Measurements from ENCODE around the gene UPP2. TPM values are rescaled to one million over a fixed set of nuclear protein-coding genes. Genes with fewer than 3 reads are reported as not detected.
A peak's percentile ranks its signal among the peaks of the same experiment; 100 is the strongest.

The UPP2 gene
- total and polyA plus RNA-seq, 2 of the 13 experiments (the other 11 are each of a cell fraction or from before 2014, with no cell fraction given), result 0.07 to 0.28 TPM

DNA sequence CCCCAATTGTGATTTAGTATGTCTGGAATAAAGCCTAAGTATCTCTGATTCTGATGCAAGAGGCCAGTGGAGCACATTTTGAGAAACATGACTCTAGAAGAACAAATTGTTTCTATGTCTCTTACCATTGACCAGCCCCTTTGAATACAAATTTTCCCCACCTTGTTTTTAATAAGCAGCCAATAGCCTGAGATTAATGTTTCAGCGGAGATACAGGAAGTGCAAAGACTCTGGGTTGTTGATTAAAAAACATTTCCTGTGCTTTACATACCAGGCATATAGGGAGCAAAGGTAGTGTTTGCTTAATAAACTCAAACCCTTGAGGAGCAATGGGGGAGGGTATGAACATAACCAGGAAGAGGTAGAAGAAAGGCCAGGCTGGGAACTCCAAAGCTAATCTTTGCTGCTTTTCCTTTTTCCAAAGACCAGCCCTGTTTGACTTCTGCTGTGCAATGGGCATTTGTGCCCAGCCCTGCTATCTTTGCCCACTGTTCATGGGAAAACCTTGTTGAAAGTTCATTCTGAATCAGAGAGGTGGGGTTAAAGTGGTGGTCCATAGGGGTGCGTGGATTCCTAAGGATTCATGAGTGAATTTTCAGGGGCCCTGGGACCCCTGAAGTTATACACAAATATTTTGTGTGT, 29.3 kb downstream of the UPP2 start (continued):
- TF ChIP-seq ZNF7 (CRISPR knock-in tag; IDR thresholded peaks at IDR 0.05), result no peak
- TF ChIP-seq, protein P1, sequence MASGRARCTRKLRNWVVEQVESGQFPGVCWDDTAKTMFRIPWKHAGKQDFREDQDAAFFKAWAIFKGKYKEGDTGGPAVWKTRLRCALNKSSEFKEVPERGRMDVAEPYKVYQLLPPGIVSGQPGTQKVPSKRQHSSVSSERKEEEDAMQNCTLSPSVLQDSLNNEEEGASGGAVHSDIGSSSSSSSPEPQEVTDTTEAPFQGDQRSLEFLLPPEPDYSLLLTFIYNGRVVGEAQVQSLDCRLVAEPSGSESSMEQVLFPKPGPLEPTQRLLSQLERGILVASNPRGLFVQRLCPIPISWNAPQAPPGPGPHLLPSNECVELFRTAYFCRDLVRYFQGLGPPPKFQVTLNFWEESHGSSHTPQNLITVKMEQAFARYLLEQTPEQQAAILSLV (CRISPR knock-in tag; IDR thresholded peaks at IDR 0.05; ENCODE audit: borderline replicate concordance), result no peak
- TF ChIP-seq CENPT (CRISPR knock-in tag; IDR thresholded peaks at IDR 0.05; ENCODE audit: low read depth), result no peak
- TF ChIP-seq, protein P2, sequence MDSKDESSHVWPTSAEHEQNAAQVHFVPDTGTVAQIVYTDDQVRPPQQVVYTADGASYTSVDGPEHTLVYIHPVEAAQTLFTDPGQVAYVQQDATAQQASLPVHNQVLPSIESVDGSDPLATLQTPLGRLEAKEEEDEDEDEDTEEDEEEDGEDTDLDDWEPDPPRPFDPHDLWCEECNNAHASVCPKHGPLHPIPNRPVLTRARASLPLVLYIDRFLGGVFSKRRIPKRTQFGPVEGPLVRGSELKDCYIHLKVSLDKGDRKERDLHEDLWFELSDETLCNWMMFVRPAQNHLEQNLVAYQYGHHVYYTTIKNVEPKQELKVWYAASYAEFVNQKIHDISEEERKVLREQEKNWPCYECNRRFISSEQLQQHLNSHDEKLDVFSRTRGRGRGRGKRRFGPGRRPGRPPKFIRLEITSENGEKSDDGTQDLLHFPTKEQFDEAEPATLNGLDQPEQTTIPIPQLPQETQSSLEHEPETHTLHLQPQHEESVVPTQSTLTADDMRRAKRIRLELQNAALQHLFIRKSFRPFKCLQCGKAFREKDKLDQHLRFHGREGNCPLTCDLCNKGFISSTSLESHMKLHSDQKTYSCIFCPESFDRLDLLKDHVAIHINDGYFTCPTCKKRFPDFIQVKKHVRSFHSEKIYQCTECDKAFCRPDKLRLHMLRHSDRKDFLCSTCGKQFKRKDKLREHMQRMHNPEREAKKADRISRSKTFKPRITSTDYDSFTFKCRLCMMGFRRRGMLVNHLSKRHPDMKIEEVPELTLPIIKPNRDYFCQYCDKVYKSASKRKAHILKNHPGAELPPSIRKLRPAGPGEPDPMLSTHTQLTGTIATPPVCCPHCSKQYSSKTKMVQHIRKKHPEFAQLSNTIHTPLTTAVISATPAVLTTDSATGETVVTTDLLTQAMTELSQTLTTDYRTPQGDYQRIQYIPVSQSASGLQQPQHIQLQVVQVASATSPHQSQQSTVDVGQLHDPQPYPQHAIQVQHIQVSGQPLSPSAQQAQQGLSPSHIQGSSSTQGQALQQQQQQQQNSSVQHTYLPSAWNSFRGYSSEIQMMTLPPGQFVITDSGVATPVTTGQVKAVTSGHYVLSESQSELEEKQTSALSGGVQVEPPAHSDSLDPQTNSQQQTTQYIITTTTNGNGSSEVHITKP (CRISPR knock-in tag; IDR thresholded peaks at IDR 0.05; ENCODE audit: low read depth), result 0 out of 2 replicates have a peak, but pooled peaks have one; percentile 42
- no peak for TF ChIP-seq FOXM1 (CRISPR knock-in tag; IDR thresholded peaks at IDR 0.05)
- TF ChIP-seq, protein P3, sequence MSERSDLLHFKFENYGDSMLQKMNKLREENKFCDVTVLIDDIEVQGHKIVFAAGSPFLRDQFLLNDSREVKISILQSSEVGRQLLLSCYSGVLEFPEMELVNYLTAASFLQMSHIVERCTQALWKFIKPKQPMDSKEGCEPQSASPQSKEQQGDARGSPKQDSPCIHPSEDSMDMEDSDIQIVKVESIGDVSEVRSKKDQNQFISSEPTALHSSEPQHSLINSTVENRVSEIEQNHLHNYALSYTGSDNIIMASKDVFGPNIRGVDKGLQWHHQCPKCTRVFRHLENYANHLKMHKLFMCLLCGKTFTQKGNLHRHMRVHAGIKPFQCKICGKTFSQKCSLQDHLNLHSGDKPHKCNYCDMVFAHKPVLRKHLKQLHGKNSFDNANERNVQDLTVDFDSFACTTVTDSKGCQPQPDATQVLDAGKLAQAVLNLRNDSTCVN (CRISPR knock-in tag; IDR thresholded peaks at IDR 0.05; ENCODE audit: borderline replicate concordance), result 0 out of 2 replicates have a peak, but pooled peaks have one; percentile 57
- TF ChIP-seq RFXANK (CRISPR knock-in tag; IDR thresholded peaks at IDR 0.05), result peak; percentile 49; the same call in 1 of the 2 replicates
- TF ChIP-seq ADNP (CRISPR knock-in tag; IDR thresholded peaks at IDR 0.05), result no peak
- TF ChIP-seq FOXA1 (IDR thresholded peaks at IDR 0.05), result 0 out of 2 replicates have a peak, but pooled peaks have one; percentile 39
- TF ChIP-seq FOXA1 (CRISPR knock-in tag; IDR thresholded peaks at IDR 0.05), result peak; percentile 96
- no peak for TF ChIP-seq ZNF432 (CRISPR knock-in tag; IDR thresholded peaks at IDR 0.05; ENCODE audit: borderline replicate concordance)
- no peak for TF ChIP-seq ZNF891 (CRISPR knock-in tag; IDR thresholded peaks at IDR 0.05)
- TF ChIP-seq, protein P4, sequence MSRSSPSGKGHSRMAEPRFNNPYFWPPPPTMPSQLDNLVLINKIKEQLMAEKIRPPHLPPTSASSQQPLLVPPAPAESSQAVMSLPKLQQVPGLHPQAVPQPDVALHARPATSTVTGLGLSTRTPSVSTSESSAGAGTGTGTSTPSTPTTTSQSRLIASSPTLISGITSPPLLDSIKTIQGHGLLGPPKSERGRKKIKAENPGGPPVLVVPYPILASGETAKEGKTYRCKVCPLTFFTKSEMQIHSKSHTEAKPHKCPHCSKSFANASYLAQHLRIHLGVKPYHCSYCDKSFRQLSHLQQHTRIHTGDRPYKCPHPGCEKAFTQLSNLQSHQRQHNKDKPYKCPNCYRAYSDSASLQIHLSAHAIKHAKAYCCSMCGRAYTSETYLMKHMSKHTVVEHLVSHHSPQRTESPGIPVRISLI (CRISPR knock-in tag; IDR thresholded peaks at IDR 0.05; ENCODE audit: borderline replicate concordance), result peak; percentile 70; the same call in 1 of the 2 replicates
- TF ChIP-seq, protein P5, sequence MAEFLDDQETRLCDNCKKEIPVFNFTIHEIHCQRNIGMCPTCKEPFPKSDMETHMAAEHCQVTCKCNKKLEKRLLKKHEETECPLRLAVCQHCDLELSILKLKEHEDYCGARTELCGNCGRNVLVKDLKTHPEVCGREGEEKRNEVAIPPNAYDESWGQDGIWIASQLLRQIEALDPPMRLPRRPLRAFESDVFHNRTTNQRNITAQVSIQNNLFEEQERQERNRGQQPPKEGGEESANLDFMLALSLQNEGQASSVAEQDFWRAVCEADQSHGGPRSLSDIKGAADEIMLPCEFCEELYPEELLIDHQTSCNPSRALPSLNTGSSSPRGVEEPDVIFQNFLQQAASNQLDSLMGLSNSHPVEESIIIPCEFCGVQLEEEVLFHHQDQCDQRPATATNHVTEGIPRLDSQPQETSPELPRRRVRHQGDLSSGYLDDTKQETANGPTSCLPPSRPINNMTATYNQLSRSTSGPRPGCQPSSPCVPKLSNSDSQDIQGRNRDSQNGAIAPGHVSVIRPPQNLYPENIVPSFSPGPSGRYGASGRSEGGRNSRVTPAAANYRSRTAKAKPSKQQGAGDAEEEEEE (CRISPR knock-in tag; IDR thresholded peaks at IDR 0.05; ENCODE audit: borderline replicate concordance), result no peak
- no peak for TF ChIP-seq ZNF468 (CRISPR knock-in tag; IDR thresholded peaks at IDR 0.05)
- TF ChIP-seq ZNF260 (CRISPR knock-in tag; IDR thresholded peaks at IDR 0.05; ENCODE audit: borderline replicate concordance, low read depth), result no peak
- TF ChIP-seq FIP1L1 (IDR thresholded peaks at IDR 0.05; ENCODE audit: borderline replicate concordance, insufficient read depth, low read depth, low read length), result no peak
- TF ChIP-seq ZNF501 (CRISPR knock-in tag; IDR thresholded peaks at IDR 0.05), result no peak
- no peak for TF ChIP-seq BORCS8-MEF2B (CRISPR knock-in tag; IDR thresholded peaks at IDR 0.05)
